Endothelial cell of umbilical vein (primary cell): Measurements from ENCODE around the gene GALNT4. TPM values are rescaled to one million over a fixed set of nuclear protein-coding genes. Genes with fewer than 3 reads are reported as not detected.

Experiments used
- BruUV-seq: library from RNA; stranded (reverse); fragments of 400-500 nt; replicated peaks from 2 replicates; lab custom pipeline; 2021; lab: Mats Ljungman, UMichigan
- CTCF ChIA-PET: fragments of 300-600, 350-600 bp; sonication (Branson Sonifier 250); formaldehyde crosslinking; loops from one replicate; lab custom pipeline; 2021; ENCODE audit warnings: antibody characterized with exemption, inconsistent platforms; lab: Charles Lee
- POLR2A ChIA-PET: fragments of 300-600, 350-600 bp; sonication (Branson Sonifier 250); formaldehyde crosslinking; loops from one replicate; lab custom pipeline; 2021; ENCODE audit warnings: antibody characterized with exemption, inconsistent platforms; lab: Charles Lee
- DNase-seq: peaks from one replicate; pipeline ENCODE4 v3.0.0-alpha.2; 2011; ENCODE audit warnings: low read depth, low spot score
- FAIRE-seq: peaks from 2 replicates; lab custom pipeline; 2011; peaks lifted over from hg19 to GRCh38; lab: Jason Lieb, UNC
- H2AFZ ChIP-seq: 2 replicates; pipeline ENCODE4 v1.6.0; 2012; ENCODE audit warnings: low read depth, low read length, control low read depth, inconsistent platforms
- H3K27ac ChIP-seq: 2 replicates; pipeline ENCODE4 v1.5.1; 2011; ENCODE audit warnings: low read depth, mild to moderate bottlenecking, control low read depth, low read length, moderate library complexity; ENCODE audit not compliant: insufficient read depth
- H3K27me3 ChIP-seq, 2 experiments: 2 replicates each; pipeline versions ENCODE4 v1.6.0 to v1.6.1; 2011; ENCODE audit warnings: low read length in 2 of 2, mixed read lengths in 1 of 2; ENCODE audit not compliant: control insufficient read depth in 2 of 2, insufficient read depth in 2 of 2
- H3K36me3 ChIP-seq, 2 experiments: 2 replicates in 1 of 2; 3 replicates in 1 of 2; pipeline ENCODE4 v1.5.1; 2011; ENCODE audit warnings: low read length in 2 of 2, mild to moderate bottlenecking in 1 of 2, moderate library complexity in 1 of 2; ENCODE audit not compliant: control insufficient read depth in 2 of 2, insufficient read depth in 2 of 2; ENCODE audit errors: extremely low read depth in 1 of 2
- H3K4me1 ChIP-seq: 3 replicates; pipeline ENCODE4 v1.5.1; 2011; ENCODE audit warnings: mild to moderate bottlenecking, low read length; ENCODE audit not compliant: control insufficient read depth, insufficient read depth; ENCODE audit errors: extremely low read depth
- H3K4me2 ChIP-seq: 2 replicates; pipeline ENCODE4 v1.6.1; 2011; ENCODE audit warnings: low read length, control low read depth, mixed read lengths; ENCODE audit not compliant: insufficient read depth
- H3K4me3 ChIP-seq, 3 experiments: fragments of 200-600 bp in 1 of 3; sonication (generic), shearing (Covaris generic) in 1 of 3; replicated peaks in 1 of 3; 2 replicates each; pipeline ENCODE4 v1.5.1; 2011 to 2016; ENCODE audit warnings: control low read depth in 3 of 3, low read length in 3 of 3, mild to moderate bottlenecking in 2 of 3, inconsistent platforms in 1 of 3, low read depth in 1 of 3, moderate library complexity in 1 of 3; ENCODE audit not compliant: insufficient read depth in 1 of 3
- H3K79me2 ChIP-seq: 2 replicates; pipeline ENCODE4 v1.6.0; 2012; ENCODE audit warnings: low read length, inconsistent platforms; ENCODE audit not compliant: control insufficient read depth, insufficient read depth
- H3K9ac ChIP-seq: replicated peaks from 2 replicates; pipeline ENCODE3; 2011; ENCODE audit warnings: low read length, control low read depth; ENCODE audit not compliant: insufficient read depth; ENCODE audit errors: extremely low read depth
- H3K9me1 ChIP-seq: replicated peaks from 3 replicates; pipeline ENCODE4 v1.6.0; 2011; ENCODE audit warnings: mild to moderate bottlenecking, low read length; ENCODE audit not compliant: control insufficient read depth, insufficient read depth; ENCODE audit errors: extremely low read depth
- H3K9me3 ChIP-seq: replicated peaks from 2 replicates; pipeline ENCODE4 v1.5.1; 2012; ENCODE audit warnings: low read length, inconsistent platforms; ENCODE audit not compliant: control insufficient read depth, insufficient read depth
- H4K20me1 ChIP-seq: replicated peaks from 2 replicates; pipeline ENCODE3; 2011; ENCODE audit warnings: mild to moderate bottlenecking, low read length; ENCODE audit not compliant: control insufficient read depth, insufficient read depth; ENCODE audit errors: extremely low read depth
- CTCF ChIP-seq, 2 donors: IDR thresholded peaks; 1 replicate in 1 of 2; 2 replicates in 1 of 2; pipeline ENCODE4 v1.5.1; 2011; ENCODE audit warnings: low read length in 2 of 2, mild to moderate bottlenecking in 2 of 2, moderate library complexity in 2 of 2, control low read depth in 1 of 2, inconsistent platforms in 1 of 2, low read depth in 1 of 2; ENCODE audit not compliant: insufficient read depth in 1 of 2; ENCODE audit errors: extremely low read depth in 1 of 2
- EZH2 ChIP-seq: IDR thresholded peaks from 2 replicates; pipeline ENCODE4 v1.6.1; 2012; ENCODE audit warnings: borderline replicate concordance, low read depth, mild to moderate bottlenecking, moderate library complexity, low read length, inconsistent platforms; ENCODE audit not compliant: severe bottlenecking
- FOS ChIP-seq: IDR thresholded peaks from 2 replicates; pipeline ENCODE4 v1.6.1; 2011; ENCODE audit warnings: mild to moderate bottlenecking, low read length, moderate library complexity, borderline replicate concordance; ENCODE audit not compliant: insufficient read depth
- GATA2 ChIP-seq: IDR thresholded peaks from 2 replicates; pipeline ENCODE4 v1.7.0; 2011; ENCODE audit warnings: low read depth, mild to moderate bottlenecking, moderate library complexity, mixed read lengths, low read length; ENCODE audit not compliant: insufficient read length, insufficient read depth
- JUN ChIP-seq: IDR thresholded peaks from 2 replicates; pipeline ENCODE4 v1.6.1; 2011; ENCODE audit warnings: borderline replicate concordance, low read depth; ENCODE audit not compliant: insufficient read length, insufficient read depth
- MAX ChIP-seq: IDR thresholded peaks from 2 replicates; pipeline ENCODE4 v1.6.1; 2011; ENCODE audit not compliant: insufficient read depth, insufficient read length
- MYC ChIP-seq: IDR thresholded peaks from one replicate; pipeline ENCODE4 v1.6.1; 2011; ENCODE audit warnings: mild to moderate bottlenecking, low read depth, low read length
- POLR2A ChIP-seq: IDR thresholded peaks from 2 replicates; pipeline ENCODE4 v1.6.1; 2012; ENCODE audit warnings: low read depth, mild to moderate bottlenecking, control low read depth, low read length
- POLR2AphosphoS5 ChIP-seq: IDR thresholded peaks from 2 replicates; pipeline ENCODE4 v1.6.1; 2012; ENCODE audit warnings: low read depth, mild to moderate bottlenecking, control low read depth, low read length, moderate library complexity; ENCODE audit not compliant: insufficient read depth
- dilution Hi-C: fragments of 300-500 bp; cut with MboI; formaldehyde crosslinking; loops from one replicate; pipeline ENCODE4 v1.15.0; 2019; ENCODE audit warnings: low sequenced_read_pairs; ENCODE audit not compliant: extremely low pct_ligation_motif_present
- intact Hi-C: fragments of 100-400 bp; cut with micrococcal nuclease; formaldehyde crosslinking; loops from one replicate; pipeline ENCODE4 v1.10.0; 2022
- polyA plus RNA-seq, 4 experiments: library from polyadenylated mRNA; depleted of rRNA in 3 of 4; stranded (reverse) in 3 of 4; unstranded in 1 of 4; fragments of >200 nt; gene quantifications; 2 replicates each; pipeline versions ENCODE4 v1.2.1 to v1.2.3, GENCODE V29; 2011 to 2012; ENCODE audit warnings: missing spikeins in 1 of 4
- total RNA-seq: library from RNA; stranded (reverse); gene quantifications from 2 replicates; pipeline ENCODE4 v1.2.3, GENCODE V29; 2021

The GALNT4 gene
- total and polyA plus RNA-seq, 2 donors (not counting 3 experiments of a cell fraction or from before 2014, with no cell fraction given): 2.0 to 9.8 TPM

- DNase-seq (no peak), FAIRE-seq (no peak)
- dilution Hi-C loops (no loop called here), intact Hi-C loops (no loop called here)
- Histone ChIP-seq H3K9me3 (no peaks in the 10 kb centered on the region), H3K27ac (no peak overlapping the region), H2AFZ (no peak overlapping the region), H3K9ac (no peak overlapping the region), H3K4me1 (no peaks in the 10 kb centered on the region), H3K9me1 (no peaks in the 10 kb centered on the region), H3K4me2 (no peak overlapping the region), H3K4me3 (no peak overlapping the region), H3K36me3 (no peaks in the 10 kb centered on the region), H4K20me1 (no peaks in the 10 kb centered on the region), H3K27me3 (no peaks in the 10 kb centered on the region), H3K79me2 (no peaks in the 10 kb centered on the region)
- POLR2A ChIA-PET: no interaction called here
- CTCF ChIA-PET: no interaction called here
- BruUV-seq: no TSS peak
- TF ChIP-seq JUN (no peak), POLR2AphosphoS5 (no peak)
These were observed 43.9 kb upstream of the GALNT4 start for GRCh38 chr12:89568484-89568883.

- Histone ChIP-seq H3K9me3 (no peaks in the 10 kb centered on the region), H2AFZ (no peak overlapping the region), H3K4me3 (no peak overlapping the region), H3K27ac (no peak overlapping the region), H3K4me1 (no peaks in the 10 kb centered on the region), H3K27me3 (no peaks in the 10 kb centered on the region), H3K36me3 (no peaks in the 10 kb centered on the region), H3K79me2 (no peaks in the 10 kb centered on the region), H4K20me1 (no peaks in the 10 kb centered on the region), H3K4me2 (no peak overlapping the region), H3K9me1 (no peaks in the 10 kb centered on the region), H3K9ac (no peak overlapping the region)
- ChIA-PET POLR2A (no interaction called here), CTCF (no interaction called here)
- TF ChIP-seq CTCF (IDR thresholded peaks at IDR 0.05; ENCODE audit: extremely low read depth in 1 of 2, insufficient read depth in 1 of 2, low read depth in 1 of 2, low read length in 2 of 2) (no peak), FOS (no peak), MYC (no peak), EZH2 (no peak), MAX (no peak), POLR2AphosphoS5 (no peak), JUN (no peak), POLR2A (no peak), GATA2 (no peak)
- DNase-seq: no peak
- intact Hi-C loops (no loop called here), dilution Hi-C loops (no loop called here)
- no peak for FAIRE-seq
- no TSS peak for BruUV-seq
These were observed 43.2 kb upstream of the GALNT4 start for GRCh38 chr12:89567691-89568239.
